ENCODE data around the gene PRDM16. TPM values are rescaled to one million over a fixed set of nuclear protein-coding genes. Genes with fewer than 3 reads are reported as not detected.

Gene PRDM16
- total RNA-seq, 1 donor from 2014 or later = 18.3 TPM

DNA sequence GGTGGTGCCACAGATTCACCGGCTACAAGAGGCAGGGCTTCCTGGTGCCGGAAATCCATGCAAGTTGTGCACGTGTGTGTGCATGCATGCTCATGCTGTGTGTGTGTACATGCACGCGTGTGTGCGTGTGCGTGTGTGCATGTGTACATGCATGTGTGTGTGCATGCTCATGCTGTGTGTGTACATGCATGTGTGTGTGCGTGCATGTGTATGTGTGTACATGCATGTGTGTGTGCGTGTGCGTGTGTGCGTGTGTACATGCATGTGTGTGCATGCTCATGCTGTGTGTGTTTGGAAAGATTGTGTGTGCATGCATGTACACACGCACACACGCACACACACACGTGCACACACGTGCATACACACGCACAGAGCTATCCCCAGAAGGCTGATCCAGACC, 48.9 kb downstream of the PRDM16 start:
- Mint-ChIP-seq H3K36me3 (ENCODE audit: low read depth) (no peaks in the 10 kb centered on the region), H3K27me3 (ENCODE audit: low read depth) (no peaks in the 10 kb centered on the region), H3K27ac (ENCODE audit: unreplicated experiment) (no peak overlapping the region), H3K9me3 (ENCODE audit: low read depth) (no peaks in the 10 kb centered on the region), H3K4me3 (ENCODE audit: unreplicated experiment) (no peak overlapping the region), H3K4me1 (ENCODE audit: low read depth) (peaks cover 6% of the 10 kb centered on the region)
- TF ChIP-seq, protein P1, sequence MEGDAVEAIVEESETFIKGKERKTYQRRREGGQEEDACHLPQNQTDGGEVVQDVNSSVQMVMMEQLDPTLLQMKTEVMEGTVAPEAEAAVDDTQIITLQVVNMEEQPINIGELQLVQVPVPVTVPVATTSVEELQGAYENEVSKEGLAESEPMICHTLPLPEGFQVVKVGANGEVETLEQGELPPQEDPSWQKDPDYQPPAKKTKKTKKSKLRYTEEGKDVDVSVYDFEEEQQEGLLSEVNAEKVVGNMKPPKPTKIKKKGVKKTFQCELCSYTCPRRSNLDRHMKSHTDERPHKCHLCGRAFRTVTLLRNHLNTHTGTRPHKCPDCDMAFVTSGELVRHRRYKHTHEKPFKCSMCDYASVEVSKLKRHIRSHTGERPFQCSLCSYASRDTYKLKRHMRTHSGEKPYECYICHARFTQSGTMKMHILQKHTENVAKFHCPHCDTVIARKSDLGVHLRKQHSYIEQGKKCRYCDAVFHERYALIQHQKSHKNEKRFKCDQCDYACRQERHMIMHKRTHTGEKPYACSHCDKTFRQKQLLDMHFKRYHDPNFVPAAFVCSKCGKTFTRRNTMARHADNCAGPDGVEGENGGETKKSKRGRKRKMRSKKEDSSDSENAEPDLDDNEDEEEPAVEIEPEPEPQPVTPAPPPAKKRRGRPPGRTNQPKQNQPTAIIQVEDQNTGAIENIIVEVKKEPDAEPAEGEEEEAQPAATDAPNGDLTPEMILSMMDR (IDR thresholded peaks at IDR 0.05) = no peak
- DNase-seq (ENCODE audit: low spot score) = no peak

DNA sequence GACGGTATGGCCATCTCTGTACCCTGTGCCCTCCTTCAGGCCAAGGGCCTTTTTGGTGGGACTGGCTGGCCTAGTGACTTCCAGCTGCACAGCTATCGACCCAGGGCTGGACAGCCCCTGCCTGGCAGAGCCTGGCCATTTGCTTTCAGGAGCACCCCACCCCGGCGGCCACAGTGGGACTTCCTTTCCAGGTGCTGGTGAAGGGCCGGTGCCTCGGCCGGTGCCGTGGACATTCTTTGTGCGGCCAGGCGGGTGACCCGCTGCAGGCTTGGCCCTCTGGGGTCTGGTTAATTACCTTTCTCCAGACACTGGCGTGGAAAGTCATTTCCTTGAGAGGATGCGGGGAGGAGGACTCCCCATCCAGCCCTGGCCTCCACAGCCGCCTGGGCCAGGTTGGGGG, 50.1 kb downstream of the PRDM16 start:
- H3K4me3 Mint-ChIP-seq (ENCODE audit: unreplicated experiment) = no peak overlapping the region
- DNase-seq (ENCODE audit: low spot score) = no peak
- TF ChIP-seq, protein P1 (IDR thresholded peaks at IDR 0.05) = no peak
- H3K27ac Mint-ChIP-seq (ENCODE audit: unreplicated experiment) = no peak overlapping the region
- H3K27me3 Mint-ChIP-seq (ENCODE audit: low read depth) = no peaks in the 10 kb centered on the region
- no peaks in the 10 kb centered on the region for H3K36me3 Mint-ChIP-seq (ENCODE audit: low read depth)
- no peaks in the 10 kb centered on the region for H3K4me1 Mint-ChIP-seq (ENCODE audit: low read depth)
- H3K9me3 Mint-ChIP-seq (ENCODE audit: low read depth) = no peaks in the 10 kb centered on the region

DNA sequence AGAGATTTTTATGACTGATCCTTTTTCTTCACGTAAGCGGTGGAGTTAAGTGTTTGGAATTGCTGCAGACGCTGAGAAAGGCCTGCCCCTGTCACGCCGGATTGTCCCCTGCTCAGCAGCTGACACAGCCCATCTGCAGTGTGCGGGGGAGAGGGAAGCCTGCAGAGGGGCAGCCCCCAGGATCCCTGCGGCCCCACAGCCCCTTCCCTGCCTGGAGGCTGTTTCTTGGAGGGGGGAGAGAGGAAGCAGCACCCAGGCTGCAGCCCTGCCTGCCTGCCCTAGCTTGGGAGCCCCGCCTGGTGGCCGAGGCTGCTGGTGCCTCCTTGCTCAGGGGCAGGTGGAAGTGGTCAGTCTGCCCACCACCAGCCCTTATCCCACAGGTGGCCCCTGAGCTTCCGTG, 50.7 kb downstream of the PRDM16 start:
- no peaks in the 10 kb centered on the region for H3K4me1 Mint-ChIP-seq (ENCODE audit: low read depth)
- no peak for DNase-seq (ENCODE audit: low spot score)
- H3K27ac Mint-ChIP-seq (ENCODE audit: unreplicated experiment) = no peak overlapping the region
- no peaks in the 10 kb centered on the region for H3K27me3 Mint-ChIP-seq (ENCODE audit: low read depth)
- H3K36me3 Mint-ChIP-seq (ENCODE audit: low read depth) = no peaks in the 10 kb centered on the region
- TF ChIP-seq, protein P1 (IDR thresholded peaks at IDR 0.05) = peak; percentile 20
- H3K9me3 Mint-ChIP-seq (ENCODE audit: low read depth) = no peaks in the 10 kb centered on the region
- no peak overlapping the region for H3K4me3 Mint-ChIP-seq (ENCODE audit: unreplicated experiment)

DNA sequence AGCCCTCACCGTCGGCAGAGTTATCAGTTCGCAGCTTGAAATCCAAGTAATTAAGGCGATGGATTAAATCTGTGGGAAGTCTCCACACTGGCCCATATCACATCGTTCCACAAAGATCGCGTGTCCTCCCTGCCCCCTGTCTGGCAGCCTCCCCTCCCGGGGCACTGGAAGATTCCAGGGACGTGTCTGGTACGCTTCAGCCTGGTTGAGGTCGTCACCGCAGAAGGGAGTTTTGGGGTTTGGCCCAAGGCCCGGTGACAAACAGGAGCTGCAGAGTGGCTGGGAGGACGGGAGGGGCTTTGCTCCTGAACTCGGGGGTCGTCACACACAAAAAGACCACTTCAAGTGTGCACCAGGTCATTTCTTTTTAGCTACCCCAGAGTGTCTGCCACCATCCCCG, 51.1 kb downstream of the PRDM16 start:
- TF ChIP-seq, protein P1 (IDR thresholded peaks at IDR 0.05) = no peak
- Mint-ChIP-seq H3K9me3 (ENCODE audit: low read depth) (no peaks in the 10 kb centered on the region), H3K4me1 (ENCODE audit: low read depth) (no peaks in the 10 kb centered on the region), H3K27me3 (ENCODE audit: low read depth) (no peaks in the 10 kb centered on the region), H3K36me3 (ENCODE audit: low read depth) (no peaks in the 10 kb centered on the region), H3K27ac (ENCODE audit: unreplicated experiment) (no peak overlapping the region), H3K4me3 (ENCODE audit: unreplicated experiment) (no peak overlapping the region)
- DNase-seq (ENCODE audit: low spot score) = no peak

DNA sequence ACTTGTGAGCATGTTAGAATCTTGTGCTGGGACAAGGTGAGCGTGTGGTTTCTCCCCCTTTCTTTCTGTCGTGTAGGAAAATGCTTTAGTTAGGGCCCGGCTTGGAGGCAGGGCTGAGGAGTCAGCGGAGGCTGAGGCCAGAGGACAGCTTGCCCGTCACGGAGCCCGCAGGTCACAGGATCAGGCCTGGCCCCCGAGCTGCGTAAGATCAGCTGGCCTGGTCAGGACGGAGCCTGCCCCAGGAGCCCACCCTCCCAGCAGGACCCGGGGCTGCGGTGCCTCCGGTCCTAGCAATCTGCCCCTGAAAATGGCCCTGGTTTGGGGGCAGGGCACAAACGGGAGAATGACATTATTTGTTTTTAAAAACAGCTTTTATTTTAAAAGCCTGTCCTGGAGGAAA, 52.0 kb downstream of the PRDM16 start:
- Mint-ChIP-seq H3K9me3 (ENCODE audit: low read depth) (no peaks in the 10 kb centered on the region), H3K4me1 (ENCODE audit: low read depth) (no peaks in the 10 kb centered on the region)

More for the DNA sequence above, 52.0 kb downstream of the PRDM16 start:
- H3K36me3 Mint-ChIP-seq (ENCODE audit: low read depth) = no peaks in the 10 kb centered on the region
- no peak overlapping the region for H3K27ac Mint-ChIP-seq (ENCODE audit: unreplicated experiment)
- no peak overlapping the region for H3K4me3 Mint-ChIP-seq (ENCODE audit: unreplicated experiment)
- no peak for DNase-seq (ENCODE audit: low spot score)
- no peaks in the 10 kb centered on the region for H3K27me3 Mint-ChIP-seq (ENCODE audit: low read depth)
- TF ChIP-seq, protein P1 (IDR thresholded peaks at IDR 0.05) = no peak
